ENCODE data around the gene NRXN3. TPM values are rescaled to one million over a fixed set of nuclear protein-coding genes. Genes with fewer than 3 reads are reported as not detected.

Gene NRXN3
- total RNA-seq, 4 donors from 2014 or later: 4.1 to 11.9 (median 5.8) TPM

GRCh38 chr14:78227248-78228077 lies 57.3 kb downstream of the NRXN3 start:
- no peak for DNase-seq
- no peaks in the 10 kb centered on the region for H3K4me1 ChIP-seq
- in situ Hi-C loops (cut with MboI; ENCODE audit: low pct_ligation_motif_present in 1 of 4, low pct_unique_long_range_greater_than_20kb in 1 of 4, low sequenced_read_pairs in 3 of 4): no loop called here
- WGBS, 2 donors (ENCODE audit: low coverage in 1 of 2): 72 to 83% methylated on average over 4 to 14 of the region's 14 CpGs
- intact Hi-C loops (cut with DNase I; ENCODE audit: low total_unique reads): no loop called here
- H3K36me3 ChIP-seq: no peaks in the 10 kb centered on the region
- no peak overlapping the region for H3K27ac ChIP-seq
- no peaks in the 10 kb centered on the region for H3K9me3 ChIP-seq
- no peak for TF ChIP-seq POLR2A (IDR thresholded peaks at IDR 0.05)
- H3K27me3 ChIP-seq: no peaks in the 10 kb centered on the region
- no peak overlapping the region for H3K4me3 ChIP-seq

DNA sequence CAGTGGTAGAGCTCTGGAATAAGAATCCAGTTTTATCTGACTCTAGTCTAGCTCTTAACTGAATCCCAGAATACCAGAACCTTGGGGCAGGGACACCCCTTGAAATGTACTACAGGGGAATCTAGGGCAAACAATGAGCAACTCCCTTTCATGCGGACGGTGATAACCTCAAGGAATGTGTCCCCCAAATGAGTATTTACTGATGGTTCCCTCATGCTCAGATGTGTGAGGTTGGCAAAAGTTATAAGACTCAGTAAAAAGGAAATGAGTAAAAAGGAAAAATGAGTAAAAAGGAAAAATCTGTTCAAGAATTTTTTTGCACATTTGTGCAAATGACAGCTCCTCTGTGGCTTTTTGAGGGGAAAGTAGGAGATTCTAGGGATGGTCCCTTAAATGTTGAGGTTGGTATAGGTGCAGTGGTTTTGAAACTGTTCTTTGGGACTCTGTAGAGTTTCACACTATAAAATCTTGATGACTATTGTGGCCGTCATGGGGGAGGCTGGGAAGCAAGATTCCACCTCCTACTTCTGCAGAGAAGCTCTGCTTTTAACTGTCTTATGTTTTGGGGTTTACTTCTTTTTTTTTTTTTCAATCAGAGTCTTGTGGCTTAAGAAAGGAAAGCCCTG lies 58.6 kb downstream of the NRXN3 start:
- Histone ChIP-seq H3K9me3 (no peaks in the 10 kb centered on the region), H3K4me1 (no peaks in the 10 kb centered on the region), H3K4me3 (no peak overlapping the region), H3K27me3 (no peaks in the 10 kb centered on the region), H3K27ac (no peak overlapping the region), H3K36me3 (no peaks in the 10 kb centered on the region)
- no peak for DNase-seq
- TF ChIP-seq POLR2A (IDR thresholded peaks at IDR 0.05) (no peak), CTCF (IDR thresholded peaks at IDR 0.05) (no peak), POLR2AphosphoS5 (IDR thresholded peaks at IDR 0.05) (no peak), EP300 (IDR thresholded peaks at IDR 0.05; ENCODE audit: low read depth) (no peak)
- intact Hi-C loops (cut with DNase I; ENCODE audit: low total_unique reads) (no loop called here), in situ Hi-C loops (cut with MboI; ENCODE audit: low pct_ligation_motif_present in 1 of 4, low pct_unique_long_range_greater_than_20kb in 1 of 4, low sequenced_read_pairs in 3 of 4) (no loop called here)
- WGBS, 2 donors (ENCODE audit: low coverage in 1 of 2): 76 to 78% methylated on average over 3 of the region's 3 CpGs

- H3K9me3 ChIP-seq: no peaks in the 10 kb centered on the region
- in situ Hi-C loops (cut with MboI; ENCODE audit: low pct_ligation_motif_present in 1 of 4, low pct_unique_long_range_greater_than_20kb in 1 of 4, low sequenced_read_pairs in 3 of 4): no loop called here
- no peaks in the 10 kb centered on the region for H3K27me3 ChIP-seq
- TF ChIP-seq POLR2A (IDR thresholded peaks at IDR 0.05): no peak
- no peak for TF ChIP-seq EP300 (IDR thresholded peaks at IDR 0.05; ENCODE audit: low read depth)
- TF ChIP-seq POLR2AphosphoS5 (IDR thresholded peaks at IDR 0.05): no peak
- no peak for TF ChIP-seq CTCF (IDR thresholded peaks at IDR 0.05)
- no peaks in the 10 kb centered on the region for H3K4me1 ChIP-seq
- intact Hi-C loops (cut with DNase I; ENCODE audit: low total_unique reads): no loop called here
- H3K27ac ChIP-seq: no peak overlapping the region
- no peaks in the 10 kb centered on the region for H3K36me3 ChIP-seq
- no peak for DNase-seq
- H3K4me3 ChIP-seq: no peak overlapping the region
- WGBS, 2 donors (ENCODE audit: low coverage in 1 of 2): 74 to 77% methylated on average over 3 to 5 of the region's 5 CpGs
These were observed 62.2 kb downstream of the NRXN3 start for GRCh38 chr14:78232231-78233000.

GRCh38 chr14:78238141-78238540 lies 68.0 kb downstream of the NRXN3 start:
- no peaks in the 10 kb centered on the region for H3K4me1 ChIP-seq
- in situ Hi-C loops (cut with MboI; ENCODE audit: low pct_ligation_motif_present in 1 of 4, low pct_unique_long_range_greater_than_20kb in 1 of 4, low sequenced_read_pairs in 3 of 4): no loop called here
- H3K9me3 ChIP-seq: no peaks in the 10 kb centered on the region
- no peak overlapping the region for H3K4me3 ChIP-seq
- no peaks in the 10 kb centered on the region for H3K27me3 ChIP-seq
- no peak for DNase-seq
- 92 to 100% methylated on average over 1 to 10 of the region's 10 CpGs for WGBS, 2 donors (ENCODE audit: low coverage in 1 of 2)
- H3K36me3 ChIP-seq: no peaks in the 10 kb centered on the region
- intact Hi-C loops (cut with DNase I; ENCODE audit: low total_unique reads): no loop called here
- no peak overlapping the region for H3K27ac ChIP-seq
- TF ChIP-seq EP300 (IDR thresholded peaks at IDR 0.05; ENCODE audit: low read depth): no peak
- TF ChIP-seq POLR2A (IDR thresholded peaks at IDR 0.05): no peak
- TF ChIP-seq CTCF (IDR thresholded peaks at IDR 0.05): no peak
